Hepatocyte (in vitro differentiated cells): Measurements from ENCODE around the gene MTA1. TPM values are rescaled to one million over a fixed set of nuclear protein-coding genes. Genes with fewer than 3 reads are reported as not detected.

ENCODE experiments used
- DNase-seq: peaks from one replicate; pipeline ENCODE4 v3.0.0-alpha.2; 2016; ENCODE audit warnings: low spot score
- H2AFZ ChIP-seq: fragments of 200-600 bp; sonication (generic); 2 replicates; pipeline ENCODE4 v1.6.0; 2016; ENCODE audit warnings: antibody characterized with exemption, mild to moderate bottlenecking
- H3K27ac ChIP-seq: fragments of 200-600 bp; sonication (generic); 2 replicates; pipeline ENCODE4 v1.5.1; 2016; ENCODE audit warnings: mild to moderate bottlenecking
- H3K27me3 ChIP-seq: fragments of 200-600 bp; sonication (generic); 2 replicates; pipeline ENCODE4 v1.6.1; 2016
- H3K36me3 ChIP-seq: fragments of 200-600 bp; sonication (generic); replicated peaks from 2 replicates; pipeline ENCODE4 v1.5.1; 2016; ENCODE audit warnings: low read depth; ENCODE audit not compliant: insufficient read depth
- H3K4me1 ChIP-seq: fragments of 200-600 bp; sonication (generic); 2 replicates; pipeline ENCODE4 v1.5.1; 2016; ENCODE audit warnings: mild to moderate bottlenecking, moderate library complexity; ENCODE audit not compliant: insufficient read depth
- H3K4me2 ChIP-seq: fragments of 200-600 bp; sonication (generic); 2 replicates; pipeline ENCODE4 v1.6.0; 2016
- H3K4me3 ChIP-seq: fragments of 200-600 bp; sonication (generic); 2 replicates; pipeline ENCODE4 v1.5.1; 2016; ENCODE audit warnings: mild to moderate bottlenecking
- H3K79me2 ChIP-seq: fragments of 200-600 bp; sonication (generic); 2 replicates; pipeline ENCODE4 v1.6.0; 2017; ENCODE audit warnings: mild to moderate bottlenecking
- H3K9me2 ChIP-seq: fragments of 200-600 bp; sonication (generic); replicated peaks from 2 replicates; pipeline ENCODE4 v1.6.0; 2017; ENCODE audit warnings: mild to moderate bottlenecking; ENCODE audit not compliant: insufficient read depth
- H3K9me3 ChIP-seq: fragments of 200-600 bp; sonication (generic); 2 replicates; pipeline ENCODE4 v1.5.1; 2016; ENCODE audit warnings: low read depth, mild to moderate bottlenecking
- H4K20me1 ChIP-seq: fragments of 200-600 bp; sonication (generic); 2 replicates; pipeline ENCODE4 v1.6.0; 2016; ENCODE audit warnings: mild to moderate bottlenecking; ENCODE audit not compliant: insufficient read depth, poor library complexity, severe bottlenecking
- EZH2 ChIP-seq: fragments of 200-600 bp; sonication (generic); IDR thresholded peaks from 2 replicates; pipeline ENCODE4 v1.6.1; 2016; ENCODE audit warnings: antibody characterized with exemption, mild to moderate bottlenecking, borderline replicate concordance
- EZH2phosphoT487 ChIP-seq: fragments of 200-600 bp; sonication (generic); IDR thresholded peaks from one replicate; pipeline ENCODE4 v1.6.1; 2018; ENCODE audit warnings: antibody characterized with exemption, mild to moderate bottlenecking, low read depth, moderate library complexity; ENCODE audit not compliant: unreplicated experiment, severe bottlenecking
- WGBS: methylation state at CpG from one replicate; pipeline ENCODE4 v1.1.6; 2016; ENCODE audit warnings: low lambda C conversion rate; ENCODE audit errors: missing lambda C conversion rate; 5-methylcytosine and 5-hydroxymethylcytosine counted together
- polyA plus RNA-seq: library from polyadenylated mRNA; unstranded; fragments of >200 nt; fragmentation: Nextera tagmentation; extraction: Ambion mirVana; gene quantifications from 2 replicates; pipeline ENCODE4 v1.2.1, GENCODE V29; 2016
- total RNA-seq: library from RNA; depleted of rRNA; stranded (reverse); fragments of >200 nt; gene quantifications from 2 replicates; pipeline ENCODE4 v1.2.3, GENCODE V29; 2014
- TF ChIP-seq, protein P1 (sequence below): fragments of 200-600 bp; sonication (generic); IDR thresholded peaks from 2 replicates; pipeline ENCODE4 v1.5.1; 2016; ENCODE audit warnings: antibody characterized with exemption, mild to moderate bottlenecking; ENCODE audit not compliant: poor library complexity

Gene MTA1
- total and polyA plus RNA-seq, 2 experiments from 2014 or later = 48.1 to 52.7 TPM

DNA sequence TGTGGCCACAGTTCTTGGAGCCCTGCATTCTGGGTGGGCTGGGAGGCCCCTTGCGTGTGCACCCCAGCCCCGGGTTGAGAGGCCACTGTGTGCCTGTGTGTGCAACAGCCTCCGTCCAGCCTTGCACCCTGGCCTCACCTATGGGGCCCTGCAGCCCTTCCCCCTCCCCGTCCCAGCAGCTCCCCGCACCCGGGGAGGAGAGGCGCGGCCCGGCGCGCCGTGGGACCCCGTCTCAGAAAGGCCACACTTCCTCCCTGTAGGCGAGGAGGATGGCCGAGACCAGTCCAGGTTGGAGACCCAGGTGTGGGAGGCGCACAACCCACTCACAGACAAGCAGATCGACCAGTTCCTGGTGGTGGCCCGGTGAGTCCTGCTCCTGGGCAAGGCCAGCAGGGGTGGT, 38.4 kb downstream of the MTA1 start:
- no peak for TF ChIP-seq EZH2phosphoT487
- TF ChIP-seq, protein P1, sequence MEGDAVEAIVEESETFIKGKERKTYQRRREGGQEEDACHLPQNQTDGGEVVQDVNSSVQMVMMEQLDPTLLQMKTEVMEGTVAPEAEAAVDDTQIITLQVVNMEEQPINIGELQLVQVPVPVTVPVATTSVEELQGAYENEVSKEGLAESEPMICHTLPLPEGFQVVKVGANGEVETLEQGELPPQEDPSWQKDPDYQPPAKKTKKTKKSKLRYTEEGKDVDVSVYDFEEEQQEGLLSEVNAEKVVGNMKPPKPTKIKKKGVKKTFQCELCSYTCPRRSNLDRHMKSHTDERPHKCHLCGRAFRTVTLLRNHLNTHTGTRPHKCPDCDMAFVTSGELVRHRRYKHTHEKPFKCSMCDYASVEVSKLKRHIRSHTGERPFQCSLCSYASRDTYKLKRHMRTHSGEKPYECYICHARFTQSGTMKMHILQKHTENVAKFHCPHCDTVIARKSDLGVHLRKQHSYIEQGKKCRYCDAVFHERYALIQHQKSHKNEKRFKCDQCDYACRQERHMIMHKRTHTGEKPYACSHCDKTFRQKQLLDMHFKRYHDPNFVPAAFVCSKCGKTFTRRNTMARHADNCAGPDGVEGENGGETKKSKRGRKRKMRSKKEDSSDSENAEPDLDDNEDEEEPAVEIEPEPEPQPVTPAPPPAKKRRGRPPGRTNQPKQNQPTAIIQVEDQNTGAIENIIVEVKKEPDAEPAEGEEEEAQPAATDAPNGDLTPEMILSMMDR = no peak
- TF ChIP-seq EZH2 = no peak
- Histone ChIP-seq H3K4me3 (no peak overlapping the region), H3K4me2 (no peak overlapping the region), H4K20me1 (no peaks in the 10 kb centered on the region), H3K9me3 (no peaks in the 10 kb centered on the region), H3K4me1 (no peaks in the 10 kb centered on the region), H3K79me2 (no peaks in the 10 kb centered on the region), H3K27me3 (no peaks in the 10 kb centered on the region), H3K9me2 (no peaks in the 10 kb centered on the region), H3K27ac (no peak overlapping the region), H2AFZ (no peak overlapping the region), H3K36me3 (no peaks in the 10 kb centered on the region)
- WGBS = 92% methylated on average over 18 of the region's 18 CpGs
- no peak for DNase-seq

- no peaks in the 10 kb centered on the region for H3K79me2 ChIP-seq
- no peak overlapping the region for H3K4me3 ChIP-seq
- DNase-seq = no peak
- TF ChIP-seq EZH2phosphoT487 (no peak), EZH2 (no peak)
- TF ChIP-seq, protein P1 = no peak
- no peak overlapping the region for H2AFZ ChIP-seq
- H3K36me3 ChIP-seq = no peaks in the 10 kb centered on the region
- H3K27me3 ChIP-seq = no peaks in the 10 kb centered on the region
- no peak overlapping the region for H3K4me2 ChIP-seq
- no peaks in the 10 kb centered on the region for H4K20me1 ChIP-seq
- H3K9me2 ChIP-seq = no peaks in the 10 kb centered on the region
- WGBS = 91% methylated on average over 14 of the region's 14 CpGs
- no peaks in the 10 kb centered on the region for H3K9me3 ChIP-seq
- no peak overlapping the region for H3K27ac ChIP-seq
- H3K4me1 ChIP-seq = no peaks in the 10 kb centered on the region
These were observed 38.9 kb downstream of the MTA1 start for GRCh38 chr14:105458571-105458970.

DNA sequence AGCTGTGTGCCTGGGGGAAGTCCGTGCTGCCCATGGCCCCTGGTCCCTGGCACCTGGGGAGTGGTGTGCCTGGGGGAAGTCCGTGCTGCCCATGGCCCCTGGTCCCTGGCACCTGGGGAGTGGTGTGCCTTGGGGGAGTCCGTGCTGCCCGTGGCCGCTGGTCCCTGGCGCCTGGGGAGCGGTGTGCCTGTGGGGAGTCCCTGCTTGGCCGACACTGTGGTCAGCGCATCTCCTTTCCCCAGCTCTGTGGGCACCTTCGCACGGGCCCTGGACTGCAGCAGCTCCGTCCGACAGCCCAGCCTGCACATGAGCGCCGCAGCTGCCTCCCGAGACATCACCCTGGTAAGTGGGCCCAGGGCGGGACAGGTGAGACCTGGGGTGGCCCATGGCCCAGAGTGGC, 40.5 kb downstream of the MTA1 start:
- Histone ChIP-seq H3K4me2 (no peak overlapping the region), H3K4me3 (no peak overlapping the region), H3K4me1 (no peaks in the 10 kb centered on the region), H4K20me1 (no peaks in the 10 kb centered on the region), H3K27me3 (no peaks in the 10 kb centered on the region), H3K79me2 (no peaks in the 10 kb centered on the region), H3K9me2 (no peaks in the 10 kb centered on the region), H3K9me3 (no peaks in the 10 kb centered on the region), H2AFZ (no peak overlapping the region), H3K27ac (no peak overlapping the region), H3K36me3 (no peaks in the 10 kb centered on the region)
- TF ChIP-seq, protein P1 = no peak
- TF ChIP-seq EZH2 = no peak
- no peak for TF ChIP-seq EZH2phosphoT487
- no peak for DNase-seq
- WGBS = 98% methylated on average over 10 of the region's 17 CpGs

GRCh38 chr14:105460616-105461015, 41.0 kb downstream of the MTA1 start:
- no peak overlapping the region for H3K4me2 ChIP-seq
- H3K27ac ChIP-seq = no peak overlapping the region
- no peaks in the 10 kb centered on the region for H3K4me1 ChIP-seq
- H3K9me3 ChIP-seq = no peaks in the 10 kb centered on the region
- no peaks in the 10 kb centered on the region for H3K36me3 ChIP-seq
- TF ChIP-seq EZH2 = no peak
- TF ChIP-seq EZH2phosphoT487 = no peak
- TF ChIP-seq, protein P1 = no peak
- no peak overlapping the region for H3K4me3 ChIP-seq
- no peaks in the 10 kb centered on the region for H3K9me2 ChIP-seq
- no peaks in the 10 kb centered on the region for H4K20me1 ChIP-seq
- DNase-seq = no peak
- no peaks in the 10 kb centered on the region for H3K79me2 ChIP-seq
- 96% methylated on average over 17 of the region's 17 CpGs for WGBS
- no peak overlapping the region for H2AFZ ChIP-seq
- H3K27me3 ChIP-seq = no peaks in the 10 kb centered on the region
